H7 (cell line): ENCODE data around the gene UFM1. TPM values are rescaled to one million over a fixed set of nuclear protein-coding genes. Genes with fewer than 3 reads are reported as not detected.

ENCODE experiments used
- DNase-seq: peaks from one replicate; pipeline ENCODE4 v3.0.0; 2012
- H3K27me3 ChIP-seq: 2 replicates; pipeline ENCODE4 v1.6.0; 2011; ENCODE audit warnings: mild to moderate bottlenecking, low read length; ENCODE audit not compliant: control insufficient read depth, insufficient read depth
- H3K36me3 ChIP-seq: replicated peaks from 2 replicates; pipeline ENCODE4 v1.5.1; 2011; ENCODE audit warnings: low read length; ENCODE audit not compliant: control insufficient read depth, insufficient read depth
- H3K4me3 ChIP-seq: 2 replicates; pipeline ENCODE4 v1.5.1; 2011; ENCODE audit warnings: low read depth, mild to moderate bottlenecking, control low read depth, low read length, moderate library complexity; ENCODE audit not compliant: insufficient read depth
- total RNA-seq: library from RNA; depleted of rRNA; stranded (reverse); fragments of >200 nt; shearing (Covaris generic); gene quantifications from 2 replicates; pipeline ENCODE4 v1.2.3, GENCODE V29; 2014

The UFM1 gene
- total RNA-seq, 1 experiment from 2014 or later = 24.8 TPM

GRCh38 chr13:38382946-38383345, 33.3 kb downstream of the UFM1 start:
- no peak for DNase-seq
- Histone ChIP-seq H3K36me3 (no peaks in the 10 kb centered on the region), H3K4me3 (no peak overlapping the region), H3K27me3 (no peaks in the 10 kb centered on the region)

DNA sequence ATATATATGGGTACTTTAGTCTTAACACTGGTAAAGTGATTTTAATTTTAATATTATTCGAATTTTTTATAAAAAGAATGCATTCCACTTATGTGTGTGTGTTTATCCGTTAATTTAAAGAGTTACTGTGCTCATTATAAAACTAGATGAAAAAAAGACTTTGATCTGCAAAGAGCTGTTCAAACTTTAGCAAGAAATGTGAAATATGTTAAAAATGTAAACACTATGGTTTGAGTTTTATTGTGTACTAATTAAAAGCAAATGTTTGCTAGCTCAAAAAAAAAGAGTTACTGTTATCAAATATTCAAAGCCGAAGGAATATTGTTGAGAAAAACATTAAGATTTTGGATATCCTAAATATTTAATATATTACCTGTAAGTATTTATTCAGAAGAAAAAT, 34.5 kb downstream of the UFM1 start:
- Histone ChIP-seq H3K4me3 (no peak overlapping the region), H3K36me3 (no peaks in the 10 kb centered on the region), H3K27me3 (no peaks in the 10 kb centered on the region)
- no peak for DNase-seq

DNA sequence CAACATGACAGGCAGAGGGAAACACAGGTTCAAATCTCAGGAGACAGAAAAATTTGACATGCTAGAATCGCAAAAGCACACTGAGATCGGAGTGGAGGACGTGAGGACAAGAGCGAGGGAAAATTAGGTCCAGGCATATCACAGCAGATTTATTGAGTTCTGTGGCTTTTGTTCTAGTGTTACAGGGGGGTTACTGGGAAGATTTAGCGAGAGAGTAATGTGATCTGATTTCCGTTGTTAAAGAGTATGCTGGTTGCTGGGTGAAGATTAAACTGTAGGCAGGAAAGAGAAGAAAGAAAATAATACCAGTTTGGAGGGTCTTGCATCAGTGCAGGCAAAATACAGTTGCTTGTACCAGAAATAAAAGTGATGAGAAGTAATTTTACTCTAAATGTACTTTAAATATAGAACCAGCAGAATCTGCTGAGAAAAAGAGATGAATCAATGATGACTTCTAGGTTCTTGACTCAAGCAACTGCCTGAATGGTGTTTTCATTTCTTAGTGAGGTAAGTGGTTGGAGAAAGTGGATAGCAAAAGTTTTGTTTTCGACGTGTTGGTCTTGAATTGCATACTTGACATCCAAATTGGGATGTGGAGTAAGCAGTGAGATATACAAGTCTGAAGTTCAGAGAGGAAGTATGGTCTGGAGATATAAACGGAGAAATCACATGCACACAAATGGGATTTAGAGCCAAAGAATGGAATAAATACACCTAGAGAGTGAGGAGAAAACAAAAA, 35.7 kb downstream of the UFM1 start:
- no peaks in the 10 kb centered on the region for H3K27me3 ChIP-seq
- no peaks in the 10 kb centered on the region for H3K36me3 ChIP-seq
- no peak overlapping the region for H3K4me3 ChIP-seq
- no peak for DNase-seq

GRCh38 chr13:38386421-38386820, 36.8 kb downstream of the UFM1 start:
- Histone ChIP-seq H3K27me3 (no peaks in the 10 kb centered on the region), H3K4me3 (no peak overlapping the region), H3K36me3 (no peaks in the 10 kb centered on the region)
- DNase-seq = no peak

DNA sequence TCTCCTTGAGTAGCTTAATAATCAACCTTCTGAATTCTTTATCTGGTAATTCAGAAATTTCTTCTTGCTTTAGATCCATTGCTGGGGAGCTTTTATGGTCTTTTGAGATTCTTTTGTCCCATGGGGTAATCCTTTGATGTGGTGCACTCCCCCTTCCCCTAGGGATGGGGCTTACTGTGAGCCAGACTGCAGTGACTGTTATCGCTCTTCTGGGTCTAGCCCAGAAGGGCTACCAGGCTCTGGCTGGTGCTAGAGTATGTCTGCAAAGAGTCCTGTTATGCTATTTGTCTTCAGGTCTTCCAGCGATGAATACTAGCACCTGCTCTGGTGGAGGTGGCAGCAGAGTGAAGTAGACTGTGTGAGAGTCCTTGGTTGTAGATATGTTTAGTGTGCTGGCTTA, 41.7 kb downstream of the UFM1 start:
- no peak overlapping the region for H3K4me3 ChIP-seq
- H3K27me3 ChIP-seq = no peaks in the 10 kb centered on the region
- no peaks in the 10 kb centered on the region for H3K36me3 ChIP-seq
- DNase-seq = no peak

GRCh38 chr13:38394777-38395496, 45.3 kb downstream of the UFM1 start:
- no peak for DNase-seq
- H3K27me3 ChIP-seq = no peaks in the 10 kb centered on the region
- no peaks in the 10 kb centered on the region for H3K36me3 ChIP-seq
- H3K4me3 ChIP-seq = no peak overlapping the region

DNA sequence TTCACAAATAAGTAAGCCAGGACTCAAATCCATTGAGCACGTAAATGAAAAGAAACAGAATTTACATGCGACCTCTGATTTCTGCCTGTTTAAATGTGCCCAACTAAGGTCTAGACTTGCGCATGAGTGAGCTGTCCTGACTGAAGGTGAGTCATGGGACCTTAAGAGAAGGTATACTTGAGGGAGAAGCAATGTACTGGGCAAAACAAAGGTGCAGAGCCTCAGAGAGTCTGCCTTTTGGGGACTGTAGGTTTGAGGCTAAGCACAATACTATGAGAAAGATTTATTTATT, 45.8 kb downstream of the UFM1 start:
- Histone ChIP-seq H3K4me3 (no peak overlapping the region), H3K36me3 (no peaks in the 10 kb centered on the region), H3K27me3 (no peaks in the 10 kb centered on the region)
- no peak for DNase-seq

DNA sequence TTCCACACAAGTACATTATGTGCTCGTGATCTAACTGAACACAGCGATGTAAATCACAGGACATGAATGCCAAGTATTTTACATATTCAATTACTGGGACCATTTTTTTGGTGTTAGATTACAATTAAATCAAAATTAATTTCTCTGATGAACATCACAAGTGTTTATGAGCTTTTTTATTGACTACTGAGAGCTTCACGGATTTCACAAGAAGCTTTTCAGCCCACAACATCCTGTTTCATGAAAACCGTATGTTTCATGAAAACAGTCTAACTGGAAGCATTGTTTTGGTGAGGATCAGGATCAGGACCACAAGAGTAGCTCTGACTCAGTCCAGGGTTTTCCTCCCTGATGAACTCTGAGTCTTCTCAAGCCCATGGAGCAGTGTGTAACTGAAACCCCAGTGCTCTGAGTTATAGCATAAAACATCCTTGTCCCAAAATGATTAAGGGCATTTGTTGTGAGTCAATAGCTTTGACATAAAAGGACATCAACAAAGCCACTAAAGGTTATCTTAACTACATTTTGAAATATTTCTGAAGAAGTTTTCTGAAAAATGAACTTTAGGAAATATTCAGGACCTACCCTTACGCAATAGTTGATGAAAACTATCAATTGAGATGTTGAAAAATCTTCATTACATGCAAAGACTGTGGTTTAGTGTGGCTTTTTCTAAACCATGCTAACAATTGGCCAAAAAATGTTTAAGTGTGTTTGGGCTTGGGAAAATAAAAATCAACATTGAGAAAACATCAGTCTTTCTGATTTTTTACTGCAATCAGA, 49.3 kb downstream of the UFM1 start:
- Histone ChIP-seq H3K4me3 (no peak overlapping the region), H3K27me3 (no peaks in the 10 kb centered on the region), H3K36me3 (no peaks in the 10 kb centered on the region)
- no peak for DNase-seq

- DNase-seq = no peak
- Histone ChIP-seq H3K36me3 (no peaks in the 10 kb centered on the region), H3K27me3 (no peaks in the 10 kb centered on the region), H3K4me3 (no peak overlapping the region)
These were observed 49.9 kb downstream of the UFM1 start for GRCh38 chr13:38399535-38399934.

GRCh38 chr13:38401276-38401675, 51.6 kb downstream of the UFM1 start:
- H3K4me3 ChIP-seq = no peak overlapping the region
- no peaks in the 10 kb centered on the region for H3K27me3 ChIP-seq
- DNase-seq = no peak
- H3K36me3 ChIP-seq = no peaks in the 10 kb centered on the region

GRCh38 chr13:38405216-38405615, 55.6 kb downstream of the UFM1 start:
- Histone ChIP-seq H3K36me3 (no peaks in the 10 kb centered on the region), H3K4me3 (no peak overlapping the region), H3K27me3 (no peaks in the 10 kb centered on the region)
- DNase-seq = no peak

GRCh38 chr13:38409771-38410170, 60.1 kb downstream of the UFM1 start:
- no peaks in the 10 kb centered on the region for H3K27me3 ChIP-seq
- no peak overlapping the region for H3K4me3 ChIP-seq
- DNase-seq = no peak
- no peaks in the 10 kb centered on the region for H3K36me3 ChIP-seq

- Histone ChIP-seq H3K36me3 (no peaks in the 10 kb centered on the region), H3K27me3 (no peaks in the 10 kb centered on the region), H3K4me3 (no peak overlapping the region)
- no peak for DNase-seq
These were observed 62.6 kb downstream of the UFM1 start for GRCh38 chr13:38412266-38412665.
